ENCODE results near the gene GANC.
"Not testable (repeated sequence)": the region's sequence is repeated elsewhere in the genome, so short reads cannot be mapped to it uniquely, and the experiment has no call there.

The GANC gene

GRCh38 chr15:42332331-42332730 is 59.3 kb downstream of the GANC start (continued):
- TF ChIP-seq ZSCAN23 (tag by site-specific recombination; IDR thresholded peaks at IDR 0.05) = no peak
- TF ChIP-seq ZNF701 (tag by site-specific recombination; IDR thresholded peaks at IDR 0.05) = no peak
- TF ChIP-seq ZNF518A (tag by site-specific recombination; conservative IDR thresholded peaks at IDR 0.05; ENCODE audit: low read depth) = no peak

GRCh38 chr15:42335074-42335473 is 62.1 kb downstream of the GANC start:
- H3K4me3 ChIP-seq (ENCODE audit: low read depth, low read length) = no peak overlapping the region
- no peaks in the 10 kb centered on the region for H3K9me3 ChIP-seq (ENCODE audit: control insufficient read depth, insufficient read depth, low read depth, low read length)
- no peak for TF ChIP-seq ZNF175 (tag by site-specific recombination; IDR thresholded peaks at IDR 0.05)
- no peak for TF ChIP-seq ZNF777 (tag by site-specific recombination; IDR thresholded peaks at IDR 0.05; ENCODE audit: borderline replicate concordance)
- no peak for TF ChIP-seq ZNF621 (tag by site-specific recombination; IDR thresholded peaks at IDR 0.05)
- TF ChIP-seq HOXA7 (CRISPR knock-in tag; IDR thresholded peaks at IDR 0.05; ENCODE audit: borderline replicate concordance) = no peak
- no peak for TF ChIP-seq ZNF791 (tag by site-specific recombination; IDR thresholded peaks at IDR 0.05)
- no peak for TF ChIP-seq ZNF391 (tag by site-specific recombination; IDR thresholded peaks at IDR 0.05; ENCODE audit: borderline replicate concordance, low read depth)
- TF ChIP-seq OVOL3 (tag by site-specific recombination; IDR thresholded peaks at IDR 0.05) = no peak
- no peaks in the 10 kb centered on the region for H3K36me3 ChIP-seq (ENCODE audit: control insufficient read depth in 2 of 2, insufficient read depth in 1 of 2, low read length in 2 of 2)
- POLR2A ChIA-PET = no interaction called here
- H3K27ac ChIP-seq (ENCODE audit: extremely low read depth, low read depth, low read length) = no peak overlapping the region
- no peaks in the 10 kb centered on the region for H3K4me1 ChIP-seq (ENCODE audit: control insufficient read depth, insufficient read depth, low read length)
- CTCF ChIA-PET = no interaction called here

- H3K27ac ChIP-seq (ENCODE audit: extremely low read depth, low read depth, low read length); CTCF ChIA-PET; H3K36me3 ChIP-seq (ENCODE audit: control insufficient read depth in 2 of 2, insufficient read depth in 1 of 2, low read length in 2 of 2); H3K9me3 ChIP-seq (ENCODE audit: control insufficient read depth, insufficient read depth, low read depth, low read length); H3K4me3 ChIP-seq (ENCODE audit: low read depth, low read length); H3K4me1 ChIP-seq (ENCODE audit: control insufficient read depth, insufficient read depth, low read length); POLR2A ChIA-PET: not testable (repeated sequence)
These were observed 63.6 kb downstream of the GANC start for GRCh38 chr15:42336650-42337049.

- H3K4me3 ChIP-seq (ENCODE audit: low read depth, low read length); H3K36me3 ChIP-seq (ENCODE audit: control insufficient read depth in 2 of 2, insufficient read depth in 1 of 2, low read length in 2 of 2); POLR2A ChIA-PET; H3K27ac ChIP-seq (ENCODE audit: extremely low read depth, low read depth, low read length); H3K9me3 ChIP-seq (ENCODE audit: control insufficient read depth, insufficient read depth, low read depth, low read length); CTCF ChIA-PET; H3K4me1 ChIP-seq (ENCODE audit: control insufficient read depth, insufficient read depth, low read length): not testable (repeated sequence)
These were observed 64.1 kb downstream of the GANC start for GRCh38 chr15:42337104-42337503.

- POLR2A ChIA-PET = no interaction called here
- Histone ChIP-seq H3K4me1 (ENCODE audit: control insufficient read depth, insufficient read depth, low read length) (no peaks in the 10 kb centered on the region), H3K4me3 (ENCODE audit: low read depth, low read length) (no peak overlapping the region), H3K36me3 (ENCODE audit: control insufficient read depth in 2 of 2, insufficient read depth in 1 of 2, low read length in 2 of 2) (peaks cover 0 to 3% of the 10 kb centered on the region in 2 experiments; a peak in 1 of 3 replicates), H3K9me3 (ENCODE audit: control insufficient read depth, insufficient read depth, low read depth, low read length) (no peaks in the 10 kb centered on the region), H3K27ac (ENCODE audit: extremely low read depth, low read depth, low read length) (no peak overlapping the region)
- CTCF ChIA-PET = no interaction called here
- TF ChIP-seq ZNF501 (tag by site-specific recombination; IDR thresholded peaks at IDR 0.05) (no peak), ZNF132 (tag by site-specific recombination; IDR thresholded peaks at IDR 0.05; ENCODE audit: borderline replicate concordance) (no peak), KLF16 (tag by site-specific recombination; IDR thresholded peaks at IDR 0.05) (no peak), PBX3 (CRISPR knock-in tag; IDR thresholded peaks at IDR 0.05) (no peak), ZNF549 (tag by site-specific recombination; IDR thresholded peaks at IDR 0.05) (no peak), ZFP41 (tag by site-specific recombination; IDR thresholded peaks at IDR 0.05; ENCODE audit: borderline replicate concordance) (no peak), ZNF140 (tag by site-specific recombination; IDR thresholded peaks at IDR 0.05) (no peak), ZSCAN4 (tag by site-specific recombination; IDR thresholded peaks at IDR 0.05) (no peak), ZNF521 (tag by site-specific recombination; IDR thresholded peaks at IDR 0.05) (no peak), ZNF433 (tag by site-specific recombination; IDR thresholded peaks at IDR 0.05; ENCODE audit: low read depth) (no peak), ZNF391 (tag by site-specific recombination; IDR thresholded peaks at IDR 0.05; ENCODE audit: borderline replicate concordance, low read depth) (no peak), ZNF184 (tag by site-specific recombination; IDR thresholded peaks at IDR 0.05) (no peak), ZSCAN16 (tag by site-specific recombination; IDR thresholded peaks at IDR 0.05) (no peak)
These were observed 65.5 kb downstream of the GANC start for GRCh38 chr15:42338500-42338899.
